HFF-Myc (cell line): ENCODE data around the gene MORN1.

ENCODE experiments used
- DNase-seq: peaks from one replicate; pipeline ENCODE4 v3.0.0-alpha.2; 2011; ENCODE audit warnings: low read depth; ENCODE audit errors: extremely low read depth
- H3K4me3 ChIP-seq: replicated peaks from 2 replicates; pipeline ENCODE4 v1.5.1; 2011; ENCODE audit warnings: low read depth, mild to moderate bottlenecking, control low read depth, low read length
- TF ChIP-seq, protein P1 (sequence below): IDR thresholded peaks from 2 replicates; pipeline ENCODE4 v1.5.1; 2012; ENCODE audit warnings: mild to moderate bottlenecking, low read depth, low read length, control low read depth; ENCODE audit errors: missing control alignments

Gene MORN1

DNA sequence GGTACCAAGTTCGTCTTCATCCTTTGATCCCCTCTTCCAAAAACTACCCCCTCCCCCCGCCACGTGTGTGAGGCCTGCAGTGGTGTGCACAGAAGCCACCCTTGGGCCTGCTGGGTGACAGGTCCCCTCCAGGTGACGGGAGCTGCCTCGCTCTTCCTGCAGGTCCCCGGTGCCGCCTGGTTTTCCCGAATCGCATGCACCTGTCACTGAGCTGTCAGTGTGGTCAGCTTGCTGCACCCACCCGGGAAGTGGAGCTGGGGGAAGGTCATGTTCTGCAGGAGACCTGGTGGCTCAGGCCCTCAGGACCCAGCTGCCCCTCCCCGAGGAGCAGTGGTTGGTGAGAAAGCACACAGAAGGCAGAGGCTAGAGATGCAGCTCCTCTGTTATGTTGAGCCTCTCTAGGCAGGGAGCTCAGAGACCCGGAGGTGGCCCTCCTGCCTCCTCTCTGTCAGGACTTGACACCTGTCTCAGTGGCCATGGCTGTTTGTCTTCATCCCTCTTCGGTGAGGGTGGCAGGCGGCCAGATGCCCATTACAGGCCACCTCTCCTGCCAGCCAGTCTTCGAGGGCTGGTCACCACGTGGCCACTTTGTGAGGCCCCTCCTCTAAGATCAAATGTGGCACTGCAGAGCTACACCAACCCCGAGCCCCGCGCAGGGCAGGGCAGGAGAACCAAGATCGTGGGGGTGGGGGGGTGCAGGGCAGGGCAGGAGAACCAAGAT lies 102.4 kb downstream of the MORN1 start:
- H3K4me3 ChIP-seq = no peak overlapping the region
- DNase-seq = no peak
- TF ChIP-seq, protein P1, sequence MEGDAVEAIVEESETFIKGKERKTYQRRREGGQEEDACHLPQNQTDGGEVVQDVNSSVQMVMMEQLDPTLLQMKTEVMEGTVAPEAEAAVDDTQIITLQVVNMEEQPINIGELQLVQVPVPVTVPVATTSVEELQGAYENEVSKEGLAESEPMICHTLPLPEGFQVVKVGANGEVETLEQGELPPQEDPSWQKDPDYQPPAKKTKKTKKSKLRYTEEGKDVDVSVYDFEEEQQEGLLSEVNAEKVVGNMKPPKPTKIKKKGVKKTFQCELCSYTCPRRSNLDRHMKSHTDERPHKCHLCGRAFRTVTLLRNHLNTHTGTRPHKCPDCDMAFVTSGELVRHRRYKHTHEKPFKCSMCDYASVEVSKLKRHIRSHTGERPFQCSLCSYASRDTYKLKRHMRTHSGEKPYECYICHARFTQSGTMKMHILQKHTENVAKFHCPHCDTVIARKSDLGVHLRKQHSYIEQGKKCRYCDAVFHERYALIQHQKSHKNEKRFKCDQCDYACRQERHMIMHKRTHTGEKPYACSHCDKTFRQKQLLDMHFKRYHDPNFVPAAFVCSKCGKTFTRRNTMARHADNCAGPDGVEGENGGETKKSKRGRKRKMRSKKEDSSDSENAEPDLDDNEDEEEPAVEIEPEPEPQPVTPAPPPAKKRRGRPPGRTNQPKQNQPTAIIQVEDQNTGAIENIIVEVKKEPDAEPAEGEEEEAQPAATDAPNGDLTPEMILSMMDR = no peak

DNA sequence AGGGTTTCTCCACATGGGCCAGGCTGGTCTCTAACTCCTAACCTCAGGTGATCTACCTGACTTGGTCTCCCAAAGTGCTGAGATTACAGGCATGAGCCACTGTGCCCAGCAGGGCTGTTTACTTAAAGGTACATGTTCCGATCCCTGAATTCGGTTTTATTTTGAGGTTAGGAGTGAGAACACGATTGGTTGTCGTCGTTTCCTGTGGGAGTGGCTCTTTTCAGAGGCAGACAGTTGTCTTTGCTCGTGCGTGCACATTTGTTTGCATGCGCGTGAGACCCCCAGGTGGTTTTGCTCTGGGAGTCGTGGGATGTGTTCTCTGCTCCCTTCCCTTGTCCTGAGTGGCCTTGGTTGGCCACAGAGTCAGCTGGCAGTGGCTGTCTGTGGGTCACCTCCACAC lies 103.0 kb downstream of the MORN1 start:
- TF ChIP-seq, protein P1 = no peak

DNA sequence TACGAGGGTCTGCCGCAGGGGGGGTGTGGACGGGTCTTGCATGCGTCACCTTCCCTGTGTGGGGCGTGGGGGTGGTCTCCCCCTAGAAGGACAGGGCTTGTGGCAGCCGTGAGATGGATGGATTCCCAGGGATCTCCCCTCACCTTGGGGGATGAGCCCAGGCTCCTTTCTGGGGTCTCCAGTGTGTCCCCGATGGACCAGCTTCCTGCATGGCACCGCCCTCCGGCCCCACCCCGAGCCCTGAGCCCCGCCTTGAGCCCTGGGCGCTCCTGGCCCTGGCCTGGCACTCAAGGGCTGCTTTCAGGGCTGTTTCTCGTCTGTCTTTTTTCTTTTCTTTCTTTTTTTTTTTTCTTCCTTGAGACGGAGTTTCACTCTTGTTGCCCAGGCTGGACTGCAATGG lies 103.7 kb downstream of the MORN1 start:
- no peak for DNase-seq
- TF ChIP-seq, protein P1 = no peak
- no peak overlapping the region for H3K4me3 ChIP-seq

More for the DNA sequence above, 103.0 kb downstream of the MORN1 start:
- DNase-seq = no peak
- H3K4me3 ChIP-seq = no peak overlapping the region

DNA sequence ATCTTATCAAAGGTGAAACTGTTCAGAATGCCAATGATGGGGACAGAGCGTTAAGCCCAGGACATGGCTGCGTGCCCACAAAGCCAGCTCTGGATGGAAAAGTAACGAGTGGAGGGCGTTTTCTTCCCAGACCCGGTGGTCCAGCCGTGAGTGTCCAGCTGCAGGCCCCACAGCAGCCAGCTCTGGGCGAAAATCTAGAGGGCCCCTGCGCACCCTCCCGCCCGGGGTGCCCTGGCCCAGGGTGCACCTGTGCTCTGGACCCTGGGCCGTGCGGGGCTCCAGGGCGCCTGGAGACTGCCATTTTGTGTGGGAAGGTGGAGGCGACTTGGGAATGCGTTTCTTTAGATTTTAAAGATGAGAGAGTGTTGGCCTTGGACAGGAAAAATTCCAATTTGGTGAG lies 104.4 kb downstream of the MORN1 start:
- H3K4me3 ChIP-seq = no peak overlapping the region
- TF ChIP-seq, protein P1 = no peak
- no peak for DNase-seq

- TF ChIP-seq, protein P1 = no peak
- no peak overlapping the region for H3K4me3 ChIP-seq
- DNase-seq = no peak
These were observed 106.4 kb downstream of the MORN1 start for GRCh38 chr1:2284932-2285331.

DNA sequence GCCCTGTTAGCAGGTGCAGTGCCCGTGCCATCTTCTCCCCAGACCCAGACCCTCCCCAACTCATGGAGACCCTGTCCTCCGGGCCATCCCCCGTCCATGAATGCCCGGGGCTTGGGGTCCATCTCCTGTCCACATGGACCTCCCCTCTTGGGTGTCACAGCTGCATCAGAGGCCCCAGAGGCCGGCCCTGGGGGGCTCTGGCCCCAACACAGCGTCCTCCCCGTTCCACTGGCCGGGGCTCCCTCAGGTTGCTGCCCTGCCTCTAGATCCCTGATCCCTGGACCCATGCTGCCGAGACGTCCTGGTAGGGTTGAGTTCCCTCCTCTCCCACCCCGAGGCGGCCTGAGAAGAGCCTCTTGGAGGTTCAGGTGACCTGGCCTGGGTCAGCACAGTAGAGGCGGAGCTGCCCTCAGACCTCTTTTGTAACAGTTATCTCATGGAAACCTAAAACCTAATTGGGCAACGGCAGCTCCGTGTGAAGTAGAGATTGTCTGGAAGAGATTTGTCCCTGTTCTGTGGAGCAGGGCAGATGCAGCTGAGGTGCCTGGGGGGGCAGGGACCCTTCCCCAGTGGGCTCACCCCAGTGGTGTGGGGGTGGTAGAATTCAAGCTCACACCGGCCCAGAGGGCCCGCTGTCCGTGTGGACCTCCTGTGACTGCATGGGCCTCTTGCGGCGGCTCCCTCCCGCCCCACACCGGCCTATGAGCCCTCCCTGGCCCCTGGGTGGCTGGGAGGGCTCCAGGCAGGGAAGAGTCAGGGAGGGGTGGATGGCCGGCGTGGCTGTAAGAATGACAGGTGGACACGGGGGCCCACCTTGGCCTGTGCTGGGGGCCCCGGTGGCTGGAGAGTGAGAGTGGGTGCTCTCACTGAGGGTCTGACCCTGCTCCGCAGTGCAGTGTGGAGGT lies 107.1 kb downstream of the MORN1 start:
- DNase-seq = no peak
- TF ChIP-seq, protein P1 = no peak
- no peak overlapping the region for H3K4me3 ChIP-seq
